HuH-7 (cell line): ENCODE results near the gene MSL1.
"Not testable (repeated sequence)": the region's sequence is repeated elsewhere in the genome, so short reads cannot be mapped to it uniquely, and the experiment has no call there.

ENCODE experiments used
- DNase-seq: peaks from one replicate; pipeline ENCODE4 v3.0.0; 2011; ENCODE audit warnings: low spot score

MSL1 gene

DNA sequence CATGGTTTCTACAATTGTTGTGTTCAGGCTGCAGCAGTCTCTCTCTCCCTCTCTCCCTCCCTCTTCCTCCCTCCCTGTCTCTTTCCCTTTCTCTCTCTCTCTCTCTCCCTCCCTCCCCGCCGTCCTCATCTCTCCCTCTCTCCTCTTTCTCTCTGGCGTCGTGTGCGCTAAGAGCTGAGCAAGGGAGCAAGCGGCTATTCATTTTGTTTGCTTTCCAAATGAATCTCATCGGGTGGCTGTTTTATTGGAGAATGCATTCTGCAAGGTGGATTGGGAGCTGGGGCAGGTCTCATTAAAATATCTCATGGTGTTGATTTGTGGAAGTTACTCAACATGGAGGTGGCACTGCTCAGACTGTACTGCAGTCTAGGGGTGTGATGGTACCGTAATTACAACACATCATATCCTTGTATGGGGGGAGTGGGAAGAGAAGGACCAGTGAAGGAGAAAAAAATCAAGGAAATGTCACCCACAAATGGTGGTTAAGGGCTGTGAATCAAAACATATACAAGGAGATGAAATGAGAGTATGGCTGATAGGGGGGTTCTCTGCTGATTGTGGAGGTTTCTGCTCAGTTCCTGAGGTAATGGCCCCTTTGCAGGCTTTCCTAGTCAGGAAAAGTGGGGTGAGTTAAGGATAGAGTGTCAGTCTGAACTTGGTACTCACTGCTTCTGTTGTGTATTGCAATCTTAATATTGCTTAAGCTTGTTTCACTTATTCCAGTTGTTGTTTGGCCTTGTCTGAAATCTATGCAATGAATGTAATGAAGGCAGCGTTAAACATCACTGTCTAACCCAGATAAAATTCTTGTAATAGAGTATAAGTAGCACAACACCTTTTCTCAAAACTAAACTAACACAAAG, 2.7 kb downstream of the MSL1 start:
- no peak for DNase-seq

- no peak for DNase-seq
Observed at GRCh38 chr17:40129498-40129897, 7.7 kb downstream of the MSL1 start.

DNA sequence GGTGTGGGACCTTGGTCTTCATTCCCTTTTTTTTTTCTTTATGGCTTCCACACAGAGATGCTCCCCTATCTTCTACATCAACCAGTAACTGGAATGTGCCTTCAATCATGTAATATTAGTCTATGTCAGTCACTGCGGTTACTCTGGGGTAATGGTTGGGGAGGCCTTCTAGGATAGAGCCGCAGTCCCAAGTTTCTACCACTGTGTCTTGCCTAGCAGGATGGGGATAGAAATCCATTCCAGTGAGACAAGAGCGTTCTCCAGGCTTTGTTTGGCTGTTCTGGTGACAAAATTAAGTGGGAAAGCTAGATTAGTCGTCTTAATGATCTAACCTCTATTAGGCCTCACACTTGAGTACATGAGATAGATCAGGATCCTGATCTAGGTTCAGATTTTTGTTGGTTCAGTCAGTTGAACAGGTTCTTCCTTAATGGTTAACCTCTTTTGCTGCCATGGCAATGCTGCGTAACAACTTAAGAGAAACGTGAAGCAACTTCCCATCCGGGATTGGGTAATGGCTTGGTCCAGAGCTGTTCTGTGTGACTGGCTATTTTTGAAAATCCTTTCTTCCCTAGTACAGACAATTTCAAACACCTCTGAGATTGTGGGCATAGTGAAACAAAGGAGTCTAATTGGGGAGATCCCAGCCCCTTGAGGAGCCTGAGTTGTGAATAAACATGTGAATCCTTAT, 8.7 kb downstream of the MSL1 start:
- DNase-seq: no peak

DNA sequence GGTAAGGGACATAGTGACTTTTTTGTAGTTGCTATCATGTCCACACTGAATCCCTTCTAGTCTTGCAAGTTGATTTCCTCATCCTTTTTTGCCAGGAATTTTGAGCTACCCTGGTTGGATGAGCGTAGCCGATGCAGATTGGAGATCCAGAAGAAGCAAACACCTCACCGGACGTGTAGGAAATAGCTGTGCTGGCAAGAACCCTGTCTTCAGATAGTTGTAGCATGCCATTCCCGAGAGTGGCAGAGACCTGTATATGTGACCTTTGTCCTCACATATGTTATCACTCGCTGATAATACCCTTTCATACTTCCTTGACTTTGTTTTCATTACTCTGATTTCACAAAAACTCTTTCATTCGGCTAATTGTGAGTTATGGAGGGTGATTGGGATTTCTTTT, 12.4 kb downstream of the MSL1 start:
- DNase-seq: no peak

GRCh38 chr17:40135817-40136216, 14.0 kb downstream of the MSL1 start:
- no peak for DNase-seq

DNA sequence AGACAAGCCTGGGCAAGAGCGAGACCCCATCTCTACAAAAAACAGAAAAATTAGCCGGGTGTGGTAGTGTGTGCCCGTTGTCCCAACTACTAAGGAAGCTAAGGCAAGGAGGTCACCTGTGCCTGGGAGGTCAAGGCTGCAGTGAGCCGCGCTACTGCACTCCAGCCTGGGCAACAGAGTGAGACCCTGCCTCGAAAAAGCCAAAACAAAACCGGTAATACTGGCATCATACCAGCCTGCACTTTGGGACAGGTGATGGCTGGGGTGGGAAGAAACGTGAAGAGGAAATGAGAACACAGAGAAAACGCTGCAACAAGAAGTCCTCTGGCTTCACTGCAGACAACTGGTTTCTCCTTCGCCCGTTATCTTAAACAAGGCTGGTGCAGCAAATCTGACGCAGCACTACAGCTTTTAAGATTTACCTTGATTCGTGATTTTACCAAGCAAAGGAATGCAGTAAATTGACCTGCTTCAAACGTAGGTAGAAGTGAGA, 17.8 kb downstream of the MSL1 start:
- no peak for DNase-seq

GRCh38 chr17:40143166-40143565, 21.4 kb downstream of the MSL1 start:
- not testable (repeated sequence) for DNase-seq

- no peak for DNase-seq
Observed at GRCh38 chr17:40145476-40145875, 23.7 kb downstream of the MSL1 start.

- DNase-seq: no peak
Observed at GRCh38 chr17:40148527-40148926, 26.8 kb downstream of the MSL1 start.

- no peak for DNase-seq
Observed at GRCh38 chr17:40150276-40150675, 28.5 kb downstream of the MSL1 start.

DNA sequence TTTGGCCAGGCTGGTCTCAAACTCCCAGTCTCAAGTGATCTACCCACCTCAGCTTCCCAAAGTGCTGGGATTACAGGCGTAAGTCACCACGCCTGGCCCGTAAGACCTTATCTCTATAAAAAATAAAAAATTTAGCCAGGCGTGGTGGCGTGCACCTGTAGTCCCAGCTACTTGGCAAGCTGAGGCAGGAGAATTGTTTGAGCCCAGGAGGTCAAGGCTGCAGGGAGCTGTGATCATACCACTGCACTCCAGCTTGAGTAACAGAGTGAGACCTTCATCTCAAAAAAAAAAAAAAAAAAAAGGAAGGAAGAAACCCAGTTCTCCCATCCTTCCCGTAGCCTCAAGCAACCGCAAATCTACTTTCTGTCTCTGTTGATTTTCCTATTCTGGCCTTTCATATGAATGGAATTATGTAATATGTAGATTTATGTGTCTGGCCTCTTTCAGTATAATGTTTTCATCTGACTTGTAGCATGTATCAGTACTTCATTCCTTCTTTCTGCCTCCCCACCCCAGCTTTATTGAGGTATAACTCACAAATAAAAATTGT, 29.7 kb downstream of the MSL1 start:
- no peak for DNase-seq

DNA sequence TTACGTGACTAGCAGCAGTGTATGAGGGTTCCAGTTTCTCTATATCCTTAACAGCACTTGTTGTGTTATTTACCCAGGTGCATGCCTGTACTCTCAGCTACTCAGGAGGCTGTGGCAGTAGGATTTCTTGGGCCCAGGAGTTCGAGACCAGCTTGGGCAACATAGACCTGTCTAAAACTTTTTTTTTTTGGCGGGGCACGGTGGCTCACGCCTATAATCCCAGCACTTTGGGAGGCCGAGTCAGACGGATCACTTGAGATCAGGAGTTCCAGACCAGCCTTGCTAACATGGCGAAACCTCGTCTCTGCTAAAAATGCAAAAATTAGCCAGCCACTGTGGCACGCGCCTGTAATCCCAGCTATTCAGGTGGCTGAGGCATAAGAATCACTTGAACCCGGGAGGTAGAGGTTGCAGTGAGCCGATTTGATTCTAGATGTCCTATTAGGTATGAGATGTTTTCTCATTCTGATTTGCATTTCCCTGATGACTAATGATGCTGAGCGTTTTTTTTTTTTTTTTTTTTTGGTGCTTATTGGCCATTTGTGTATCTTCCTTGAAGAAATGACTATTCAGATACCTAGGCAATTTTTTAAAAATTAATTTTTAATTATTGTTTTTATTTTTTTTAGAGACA, 31.9 kb downstream of the MSL1 start:
- DNase-seq: no peak

GRCh38 chr17:40157973-40158372, 36.2 kb downstream of the MSL1 start:
- DNase-seq: no peak

- DNase-seq: no peak
Observed at GRCh38 chr17:40158438-40159013, 36.8 kb downstream of the MSL1 start.

GRCh38 chr17:40159456-40159855, 37.7 kb downstream of the MSL1 start:
- DNase-seq: no peak

DNA sequence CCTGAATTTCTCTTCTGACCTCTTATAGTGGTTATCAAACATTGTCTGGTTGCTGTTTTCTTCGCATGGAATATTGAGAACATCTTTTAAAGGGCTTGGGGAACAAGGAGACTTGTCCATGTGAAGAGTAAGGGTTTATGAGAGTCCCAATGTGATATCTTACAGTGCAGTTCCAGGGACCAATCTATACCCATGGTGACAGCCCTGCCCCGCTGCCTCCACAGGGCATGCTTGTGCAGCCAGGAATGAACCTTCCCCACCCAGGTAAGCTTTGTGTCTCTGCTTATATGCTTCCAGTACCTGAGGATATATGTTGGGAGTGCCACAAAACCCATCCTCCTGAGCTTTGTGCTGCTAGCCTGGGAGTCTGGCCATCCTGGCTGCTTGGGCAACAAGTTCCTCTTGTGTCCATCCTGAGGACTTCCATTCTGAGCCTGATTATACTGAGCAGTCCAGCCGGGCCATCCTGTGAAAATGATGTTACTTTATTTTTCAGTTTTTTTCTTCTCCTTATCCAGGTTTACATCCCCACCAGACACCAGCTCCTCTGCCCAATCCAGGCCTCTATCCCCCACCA, 46.0 kb downstream of the MSL1 start:
- DNase-seq: no peak

GRCh38 chr17:40168262-40168832, 46.6 kb downstream of the MSL1 start:
- no peak for DNase-seq

DNA sequence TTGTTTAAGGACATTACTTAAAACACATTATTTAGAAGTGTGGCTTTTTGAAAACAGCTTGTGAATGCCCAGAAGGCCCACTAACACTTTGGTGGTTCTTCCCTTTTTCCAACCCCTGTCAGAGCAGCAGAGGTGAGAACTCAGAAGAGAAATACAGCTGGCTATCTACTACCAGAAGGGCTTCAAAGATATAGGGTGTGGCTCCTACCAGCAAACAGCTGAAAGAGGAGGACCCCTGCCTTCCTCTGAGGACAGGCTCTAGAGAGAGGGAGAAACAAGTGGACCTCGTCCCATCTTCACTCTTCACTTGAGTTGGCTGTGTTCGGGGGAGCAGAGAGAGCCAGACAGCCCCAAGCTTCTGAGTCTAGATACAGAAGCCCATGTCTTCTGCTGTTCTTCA, 48.6 kb downstream of the MSL1 start:
- DNase-seq: no peak

DNA sequence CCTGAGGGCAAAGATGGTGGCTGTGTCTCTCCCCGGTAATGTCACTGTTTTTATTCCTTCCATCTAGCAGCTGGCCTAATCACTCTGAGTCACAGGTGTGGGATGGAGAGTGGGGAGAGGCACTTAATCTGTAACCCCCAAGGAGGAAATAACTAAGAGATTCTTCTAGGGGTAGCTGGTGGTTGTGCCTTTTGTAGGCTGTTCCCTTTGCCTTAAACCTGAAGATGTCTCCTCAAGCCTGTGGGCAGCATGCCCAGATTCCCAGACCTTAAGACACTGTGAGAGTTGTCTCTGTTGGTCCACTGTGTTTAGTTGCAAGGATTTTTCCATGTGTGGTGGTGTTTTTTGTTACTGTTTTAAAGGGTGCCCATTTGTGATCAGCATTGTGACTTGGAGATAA, 50.0 kb downstream of the MSL1 start:
- no peak for DNase-seq

DNA sequence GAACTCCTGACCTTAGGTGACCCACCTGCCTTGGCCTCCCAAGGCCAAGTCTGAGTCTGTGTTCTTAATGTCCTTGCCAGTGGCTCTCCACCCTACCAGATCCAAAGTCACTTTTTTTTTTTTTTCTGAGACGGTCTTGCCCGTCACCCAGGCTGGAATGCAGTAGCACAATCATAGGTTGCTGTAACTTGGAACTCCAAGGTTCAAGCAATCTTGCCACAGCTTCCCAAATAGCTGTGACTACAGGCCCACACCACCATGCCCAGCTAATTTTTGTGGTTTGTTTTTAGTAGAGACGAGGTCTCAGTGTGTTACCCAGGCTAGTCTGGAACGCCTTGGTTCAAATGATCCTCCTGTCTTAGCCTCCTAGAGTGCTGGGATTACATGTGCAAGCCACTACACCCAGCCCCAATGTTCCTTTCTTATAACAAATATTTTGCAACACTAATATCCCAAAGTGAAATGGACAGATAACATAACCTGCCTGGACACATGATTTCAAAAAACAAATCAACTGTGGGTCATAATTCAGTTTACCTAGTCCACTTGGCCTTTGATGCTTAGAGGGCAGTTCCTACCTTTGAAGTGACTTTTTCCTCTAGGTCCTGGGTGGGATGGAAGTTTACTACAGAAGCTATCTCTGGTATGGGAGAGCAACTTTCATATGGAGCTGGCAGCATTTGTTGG, 51.5 kb downstream of the MSL1 start:
- DNase-seq: no peak

DNA sequence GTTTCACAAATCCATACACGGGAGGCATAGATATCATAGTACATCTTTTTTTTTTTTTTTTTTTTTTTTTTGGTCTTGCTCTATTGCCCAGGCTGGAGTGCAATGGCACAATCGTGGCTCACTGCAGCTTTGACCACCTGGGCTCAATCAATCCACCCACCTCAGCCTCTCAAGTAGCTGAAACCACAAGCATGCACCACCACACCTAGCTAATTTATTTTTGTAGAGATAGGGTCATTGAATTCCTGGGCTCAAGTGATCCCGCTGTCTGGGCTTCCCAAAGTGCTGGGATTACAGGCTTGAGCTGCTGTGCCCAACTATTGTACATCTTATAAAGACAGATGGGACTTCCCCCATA, 52.0 kb downstream of the MSL1 start:
- no peak for DNase-seq
